K562 (cell line): Measurements from ENCODE around the gene CDPF1. TPM values are rescaled to one million over a fixed set of nuclear protein-coding genes. Genes with fewer than 3 reads are reported as not detected.
A peak's percentile ranks its signal among the peaks of the same experiment; 100 is the strongest.

Source experiments
- CEBPB ChIP-seq: fragments of 450-650 bp; IDR thresholded peaks from 2 replicates; pipeline ENCODE4 v1.6.1; 2016; ENCODE audit warnings: missing genetic modification characterization, missing compliant biosample characterization
- CEBPZ ChIP-seq: fragments of 150-350 bp; IDR thresholded peaks from 2 replicates; pipeline ENCODE4 v1.6.1; 2014; ENCODE audit warnings: low read depth, mild to moderate bottlenecking, low read length, borderline replicate concordance
- ELF2 ChIP-seq: fragments of 250-450 bp; sonication (Bioruptor Pico); IDR thresholded peaks from 2 replicates; pipeline ENCODE4 v1.5.0; 2021; ENCODE audit warnings: mild to moderate bottlenecking
- HDAC1 ChIP-seq, 2 experiments: fragments of 450-650 bp; IDR thresholded peaks; 2 replicates each; pipeline ENCODE4 v1.6.1; 2016 to 2017; ENCODE audit warnings: inconsistent platforms in 1 of 2, mild to moderate bottlenecking in 1 of 2, moderate library complexity in 1 of 2
- HEY1 ChIP-seq: fragments of 250-450 bp; sonication (Bioruptor Pico); IDR thresholded peaks from 2 replicates; pipeline ENCODE4 v1.5.0; 2020; ENCODE audit warnings: mild to moderate bottlenecking, moderate library complexity, borderline replicate concordance
- JUN ChIP-seq, 2 experiments: sonication (generic) in 1 of 2; formaldehyde crosslinking in 1 of 2; IDR thresholded peaks; 2 replicates each; pipeline versions ENCODE4 v1.6.1 to v1.8.0; 2012 to 2022; ENCODE audit warnings: borderline replicate concordance in 2 of 2, mild to moderate bottlenecking in 2 of 2, improper control_type of control experiment in 1 of 2, low read depth in 1 of 2, low read length in 1 of 2, missing genetic modification reagents in 1 of 2
- LEF1 ChIP-seq: fragments of 450-650 bp; IDR thresholded peaks from 2 replicates; pipeline ENCODE4 v1.6.1; 2016; ENCODE audit warnings: mild to moderate bottlenecking
- NFXL1 ChIP-seq: fragments of 450-650 bp; formaldehyde crosslinking; IDR thresholded peaks from 2 replicates; pipeline ENCODE4 v1.4.0; 2021; ENCODE audit warnings: mild to moderate bottlenecking
- PCBP1 ChIP-seq: fragments of 200-400 bp; formaldehyde crosslinking; IDR thresholded peaks from 2 replicates; pipeline ENCODE4 v1.6.1; 2018; ENCODE audit warnings: mild to moderate bottlenecking, low read depth, low read length; ENCODE audit not compliant: poor library complexity, severe bottlenecking
- POLR2A ChIP-seq: fragments of 450-650 bp; conservative IDR thresholded peaks from 2 replicates; pipeline ENCODE4 v1.6.1; 2016
- SMARCA4 ChIP-seq: fragments of 450-650 bp; IDR thresholded peaks from 2 replicates; pipeline ENCODE4 v1.6.1; 2016
- ZBTB9 ChIP-seq: fragments of 450-650 bp; formaldehyde crosslinking; IDR thresholded peaks from 2 replicates; pipeline ENCODE4 v1.4.0; 2020; ENCODE audit warnings: mild to moderate bottlenecking, moderate library complexity
- ZFP30 ChIP-seq: fragments of 250-450 bp; sonication (Bioruptor Pico); IDR thresholded peaks from 2 replicates; pipeline ENCODE4 v1.8.0; 2022; ENCODE audit warnings: moderate library complexity, mild to moderate bottlenecking, inconsistent platforms, borderline replicate concordance
- ZNF12 ChIP-seq: sonication (generic); formaldehyde crosslinking; IDR thresholded peaks from 2 replicates; pipeline ENCODE4 v1.4.0; 2020; ENCODE audit warnings: mild to moderate bottlenecking, missing genetic modification reagents
- ZNF224 ChIP-seq: sonication (generic); formaldehyde crosslinking; IDR thresholded peaks from 2 replicates; pipeline ENCODE4 v1.8.0; 2022; ENCODE audit warnings: mild to moderate bottlenecking, missing genetic modification reagents
- ZNF23 ChIP-seq: fragments of 250-450 bp; sonication (Bioruptor Pico); IDR thresholded peaks from 2 replicates; pipeline ENCODE4 v1.4.0; 2020; ENCODE audit warnings: mild to moderate bottlenecking
- ZNF717 ChIP-seq: fragments of 250-450 bp; sonication (Bioruptor Pico); IDR thresholded peaks from 2 replicates; pipeline ENCODE4 v1.5.0; 2021
- ZNF764 ChIP-seq: fragments of 250-450 bp; sonication (Bioruptor Pico); IDR thresholded peaks from 2 replicates; pipeline ENCODE4 v1.4.0; 2020; ENCODE audit warnings: low read depth, mild to moderate bottlenecking, moderate library complexity
- ZSCAN32 ChIP-seq: fragments of 450-650 bp; formaldehyde crosslinking; IDR thresholded peaks from 2 replicates; pipeline ENCODE4 v1.4.0; 2020; ENCODE audit warnings: mild to moderate bottlenecking, moderate library complexity
- polyA plus RNA-seq, 8 experiments: library from polyadenylated mRNA; depleted of rRNA in 4 of 8; stranded (reverse) in 5 of 8; unstranded in 3 of 8; fragments of >200 nt; fragmentation: Nextera tagmentation in 2 of 8; fragmentation: Illumina TruSeq in 1 of 8; extraction: Ambion mirVana in 2 of 8; extraction: Trizol in 1 of 8; gene quantifications; 2 replicates each; pipeline versions ENCODE4 v1.2.1 to v1.2.3, GENCODE V29; 2011 to 2014; ENCODE audit warnings: inconsistent platforms in 1 of 8, missing spikeins in 1 of 8
- total RNA-seq, 7 experiments: library from RNA; depleted of rRNA in 6 of 7; stranded (reverse); fragments of >200 nt in 6 of 7; fragmentation: Illumina TruSeq in 2 of 7; extraction: Trizol in 2 of 7; gene quantifications; 2 replicates each; pipeline versions ENCODE4 v1.2.1 to v1.2.3, GENCODE V29; 2011 to 2021; ENCODE audit warnings: low replicate concordance in 1 of 7
- TF ChIP-seq, protein P1 (sequence below): fragments of 450-650 bp; IDR thresholded peaks from 2 replicates; pipeline ENCODE4 v1.6.1; 2016; ENCODE audit warnings: antibody characterized with exemption
- TF ChIP-seq, protein P2 (sequence below): fragments of 450-650 bp; IDR thresholded peaks from 2 replicates; pipeline ENCODE4 v1.6.1; 2018; ENCODE audit warnings: mild to moderate bottlenecking, low read depth; ENCODE audit not compliant: partially characterized antibody

Gene CDPF1
- total and polyA plus RNA-seq, 9 of the 15 experiments (the other 6 are each of a cell fraction or from before 2014, with no cell fraction given), result 0.84 to 19.5 (median 9.1) TPM

DNA sequence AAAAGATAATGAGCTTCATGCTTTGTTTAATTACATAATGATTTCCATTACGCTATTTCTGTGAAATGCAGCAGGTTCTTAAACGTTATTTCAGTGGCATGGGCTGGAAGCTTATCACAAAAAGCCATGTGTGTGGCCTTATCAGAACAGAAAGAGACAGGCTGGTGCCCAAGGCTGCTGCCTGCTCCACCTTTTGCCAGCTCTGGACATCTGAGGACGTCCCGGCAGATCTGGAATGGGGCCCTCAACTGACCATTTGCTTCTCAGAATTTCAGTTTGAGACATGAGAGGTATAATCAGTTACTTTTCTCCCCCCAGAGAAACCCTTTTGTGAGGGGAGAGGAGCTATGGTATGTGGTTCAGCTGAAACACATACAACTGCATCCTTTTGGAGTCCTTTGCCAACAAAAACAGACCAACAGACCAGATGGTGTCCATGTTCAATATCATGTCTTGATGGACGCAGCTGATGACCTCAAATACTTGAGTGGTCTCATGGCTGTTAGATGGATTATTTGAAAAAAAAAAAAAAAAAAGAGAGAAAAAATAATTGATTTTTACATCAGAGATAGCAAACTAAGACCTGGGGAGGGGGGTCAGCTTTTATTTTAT is 8.6 kb downstream of the CDPF1 start (continued):
- TF ChIP-seq ZBTB9 (CRISPR knock-in tag), result 0 out of 2 replicates have a peak, but pooled peaks have one; percentile 46
- no peak for TF ChIP-seq HDAC1 (IDR thresholded peaks at IDR 0.05)
- TF ChIP-seq, protein P1, sequence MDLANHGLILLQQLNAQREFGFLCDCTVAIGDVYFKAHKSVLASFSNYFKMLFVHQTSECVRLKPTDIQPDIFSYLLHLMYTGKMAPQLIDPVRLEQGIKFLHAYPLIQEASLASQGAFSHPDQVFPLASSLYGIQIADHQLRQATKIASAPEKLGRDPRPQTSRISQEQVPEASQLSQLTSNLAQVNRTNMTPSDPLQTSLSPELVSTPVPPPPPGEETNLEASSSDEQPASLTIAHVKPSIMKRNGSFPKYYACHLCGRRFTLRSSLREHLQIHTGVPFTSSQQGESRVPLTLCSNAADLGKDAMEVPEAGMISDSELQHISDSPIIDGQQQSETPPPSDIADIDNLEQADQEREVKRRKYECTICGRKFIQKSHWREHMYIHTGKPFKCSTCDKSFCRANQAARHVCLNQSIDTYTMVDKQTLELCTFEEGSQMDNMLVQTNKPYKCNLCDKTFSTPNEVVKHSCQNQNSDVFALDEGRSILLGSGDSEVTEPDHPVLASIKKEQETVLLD, result no peak
- no peak for TF ChIP-seq ZNF224
- TF ChIP-seq ZNF12 (CRISPR knock-in tag), result no peak
- no peak for TF ChIP-seq ZNF717 (CRISPR knock-in tag)
- TF ChIP-seq NFXL1 (CRISPR knock-in tag), result no peak
- TF ChIP-seq LEF1, result no peak
- no peak for TF ChIP-seq PCBP1
- TF ChIP-seq ELF2 (CRISPR knock-in tag), result no peak
- no peak for TF ChIP-seq JUN (IDR thresholded peaks at IDR 0.05; ENCODE audit: borderline replicate concordance, low read depth, low read length)
- TF ChIP-seq JUN (CRISPR knock-in tag; IDR thresholded peaks at IDR 0.05; ENCODE audit: borderline replicate concordance), result no peak
- TF ChIP-seq POLR2A, result no peak
- TF ChIP-seq ZSCAN32 (CRISPR knock-in tag), result no peak
- no peak for TF ChIP-seq ZNF23
- TF ChIP-seq CEBPZ, result no peak
- TF ChIP-seq SMARCA4, result peak; percentile 49; the same call in 1 of the 2 replicates
- TF ChIP-seq ZNF764 (CRISPR knock-in tag), result no peak
- no peak for TF ChIP-seq ZFP30 (CRISPR knock-in tag)
- TF ChIP-seq CEBPB, result no peak
- TF ChIP-seq, protein P2, sequence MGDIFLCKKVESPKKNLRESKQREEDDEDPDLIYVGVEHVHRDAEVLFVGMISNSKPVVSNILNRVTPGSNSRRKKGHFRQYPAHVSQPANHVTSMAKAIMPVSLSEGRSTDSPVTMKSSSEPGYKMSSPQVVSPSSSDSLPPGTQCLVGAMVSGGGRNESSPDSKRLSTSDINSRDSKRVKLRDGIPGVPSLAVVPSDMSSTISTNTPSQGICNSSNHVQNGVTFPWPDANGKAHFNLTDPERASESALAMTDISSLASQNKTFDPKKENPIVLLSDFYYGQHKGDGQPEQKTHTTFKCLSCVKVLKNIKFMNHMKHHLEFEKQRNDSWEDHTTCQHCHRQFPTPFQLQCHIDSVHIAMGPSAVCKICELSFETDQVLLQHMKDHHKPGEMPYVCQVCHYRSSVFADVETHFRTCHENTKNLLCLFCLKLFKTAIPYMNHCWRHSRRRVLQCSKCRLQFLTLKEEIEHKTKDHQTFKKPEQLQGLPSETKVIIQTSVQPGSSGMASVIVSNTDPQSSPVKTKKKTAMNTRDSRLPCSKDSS, result no peak
- no peak for TF ChIP-seq HEY1
